ENCODE data around the gene IL12RB2. TPM values are rescaled to one million over a fixed set of nuclear protein-coding genes. Genes with fewer than 3 reads are reported as not detected.

Gene IL12RB2
- total and polyA plus RNA-seq, 2 donors (not counting 3 experiments of a cell fraction or from before 2014, with no cell fraction given) = 0.42 TPM; not detected in 1

DNA sequence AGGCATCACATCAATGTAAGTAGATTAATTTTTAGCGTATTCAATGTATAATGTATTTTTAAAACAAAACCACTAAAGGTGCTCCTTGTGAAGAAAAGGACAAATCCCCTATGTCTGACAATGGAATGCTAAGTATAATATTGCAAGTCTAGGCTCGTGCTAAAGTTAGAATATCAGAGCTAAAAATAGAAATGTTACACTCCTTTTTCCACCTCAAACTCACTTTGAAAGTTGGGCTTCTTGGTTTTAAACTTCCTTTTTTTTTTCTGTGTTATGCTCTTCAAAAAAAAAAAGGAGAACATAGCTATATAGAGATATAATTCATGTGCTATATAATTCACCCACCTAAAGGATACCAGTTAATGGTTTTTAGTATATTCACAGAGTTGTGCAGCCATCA is 126.2 kb downstream of the IL12RB2 start:
- Histone ChIP-seq H4K20me1 (replicated peaks; ENCODE audit: control insufficient read depth, extremely low read depth, insufficient read depth, low read length) (peaks cover 3% of the 10 kb centered on the region), H3K4me2 (ENCODE audit: insufficient read depth, low read length) (no peak overlapping the region), H3K4me1 (ENCODE audit: control insufficient read depth, extremely low read depth, insufficient read depth, low read length) (peaks cover 6% of the 10 kb centered on the region), H3K4me3 (replicated peaks in 1 of 3; ENCODE audit: insufficient read depth in 1 of 3, low read depth in 1 of 3, low read length in 3 of 3) (no peak overlapping the region), H3K9ac (replicated peaks; ENCODE audit: extremely low read depth, insufficient read depth, low read length) (no peak overlapping the region), H3K9me3 (replicated peaks; ENCODE audit: control insufficient read depth, insufficient read depth, low read length) (no peaks in the 10 kb centered on the region), H2AFZ (ENCODE audit: low read depth, low read length) (no peak overlapping the region), H3K27me3 (ENCODE audit: control insufficient read depth in 2 of 2, insufficient read depth in 2 of 2, low read length in 2 of 2) (no peaks in the 10 kb centered on the region), H3K27ac (ENCODE audit: insufficient read depth, low read depth, low read length) (no peak overlapping the region), H3K36me3 (ENCODE audit: control insufficient read depth in 2 of 2, extremely low read depth in 1 of 2, insufficient read depth in 2 of 2, low read length in 2 of 2) (no peaks in the 10 kb centered on the region), H3K9me1 (replicated peaks; ENCODE audit: control insufficient read depth, extremely low read depth, insufficient read depth, low read length) (no peaks in the 10 kb centered on the region), H3K79me2 (ENCODE audit: control insufficient read depth, insufficient read depth, low read length) (peaks cover 14% of the 10 kb centered on the region)
- ChIA-PET POLR2A (no interaction called here), CTCF (no interaction called here)
- dilution Hi-C loops (cut with MboI; ENCODE audit: extremely low pct_ligation_motif_present, low sequenced_read_pairs) (no loop called here), intact Hi-C loops (cut with micrococcal nuclease) (no loop called here)
- FAIRE-seq (no peak), DNase-seq (ENCODE audit: low read depth, low spot score) (no peak)
- no TSS peak for BruUV-seq (replicated peaks)
- TF ChIP-seq POLR2A (IDR thresholded peaks at IDR 0.05; ENCODE audit: low read depth, low read length) (no peak), EZH2 (IDR thresholded peaks at IDR 0.05; ENCODE audit: borderline replicate concordance, low read depth, low read length, severe bottlenecking) (no peak), GATA2 (IDR thresholded peaks at IDR 0.05; ENCODE audit: insufficient read depth, insufficient read length, low read depth, low read length) (no peak), JUN (IDR thresholded peaks at IDR 0.05; ENCODE audit: borderline replicate concordance, insufficient read depth, insufficient read length, low read depth) (no peak), MYC (IDR thresholded peaks at IDR 0.05; ENCODE audit: low read depth, low read length) (no peak), FOS (IDR thresholded peaks at IDR 0.05; ENCODE audit: borderline replicate concordance, insufficient read depth, low read length) (no peak), POLR2AphosphoS5 (IDR thresholded peaks at IDR 0.05; ENCODE audit: insufficient read depth, low read depth, low read length) (no peak)
- TF ChIP-seq, protein P1, sequence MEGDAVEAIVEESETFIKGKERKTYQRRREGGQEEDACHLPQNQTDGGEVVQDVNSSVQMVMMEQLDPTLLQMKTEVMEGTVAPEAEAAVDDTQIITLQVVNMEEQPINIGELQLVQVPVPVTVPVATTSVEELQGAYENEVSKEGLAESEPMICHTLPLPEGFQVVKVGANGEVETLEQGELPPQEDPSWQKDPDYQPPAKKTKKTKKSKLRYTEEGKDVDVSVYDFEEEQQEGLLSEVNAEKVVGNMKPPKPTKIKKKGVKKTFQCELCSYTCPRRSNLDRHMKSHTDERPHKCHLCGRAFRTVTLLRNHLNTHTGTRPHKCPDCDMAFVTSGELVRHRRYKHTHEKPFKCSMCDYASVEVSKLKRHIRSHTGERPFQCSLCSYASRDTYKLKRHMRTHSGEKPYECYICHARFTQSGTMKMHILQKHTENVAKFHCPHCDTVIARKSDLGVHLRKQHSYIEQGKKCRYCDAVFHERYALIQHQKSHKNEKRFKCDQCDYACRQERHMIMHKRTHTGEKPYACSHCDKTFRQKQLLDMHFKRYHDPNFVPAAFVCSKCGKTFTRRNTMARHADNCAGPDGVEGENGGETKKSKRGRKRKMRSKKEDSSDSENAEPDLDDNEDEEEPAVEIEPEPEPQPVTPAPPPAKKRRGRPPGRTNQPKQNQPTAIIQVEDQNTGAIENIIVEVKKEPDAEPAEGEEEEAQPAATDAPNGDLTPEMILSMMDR (IDR thresholded peaks at IDR 0.05; ENCODE audit: extremely low read depth in 1 of 2, insufficient read depth in 1 of 2, low read depth in 1 of 2, low read length in 2 of 2) = no peak
- TF ChIP-seq, protein P2, sequence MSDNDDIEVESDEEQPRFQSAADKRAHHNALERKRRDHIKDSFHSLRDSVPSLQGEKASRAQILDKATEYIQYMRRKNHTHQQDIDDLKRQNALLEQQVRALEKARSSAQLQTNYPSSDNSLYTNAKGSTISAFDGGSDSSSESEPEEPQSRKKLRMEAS (IDR thresholded peaks at IDR 0.05; ENCODE audit: insufficient read depth, insufficient read length) = no peak

Measured in endothelial cell of umbilical vein (primary cell).